Smooth muscle cell (in vitro differentiated cells): ENCODE results near the gene KAZN. TPM values are rescaled to one million over a fixed set of nuclear protein-coding genes. Genes with fewer than 3 reads are reported as not detected.

Source experiments
- DNase-seq: peaks from one replicate; lab custom pipeline; 2025; ENCODE audit not compliant: unreplicated experiment; lab: John Stamatoyannopoulos, UW
- H2AFZ ChIP-seq: fragments of 200-600 bp; sonication (generic); 2 replicates; pipeline ENCODE4 v1.6.0; 2016; ENCODE audit warnings: antibody characterized with exemption, low read depth, mild to moderate bottlenecking
- H3F3A ChIP-seq: fragments of 200-600 bp; sonication (generic); 2 replicates; pipeline ENCODE4 v1.6.0; 2017; ENCODE audit warnings: antibody characterized with exemption, low read depth
- H3K27ac ChIP-seq: fragments of 200-600 bp; sonication (generic); 2 replicates; pipeline ENCODE4 v1.5.1; 2016; ENCODE audit warnings: low read depth, mild to moderate bottlenecking
- H3K27me3 ChIP-seq: fragments of 200-600 bp; sonication (generic); 2 replicates; pipeline ENCODE4 v1.6.1; 2016; ENCODE audit warnings: low read depth, mild to moderate bottlenecking
- H3K36me3 ChIP-seq: fragments of 200-600 bp; sonication (generic); 2 replicates; pipeline ENCODE4 v1.5.1; 2016; ENCODE audit warnings: low read depth
- H3K4me1 ChIP-seq: fragments of 200-600 bp; sonication (generic); 2 replicates; pipeline ENCODE4 v1.5.1; 2016; ENCODE audit warnings: low read depth
- H3K4me2 ChIP-seq: fragments of 200-600 bp; sonication (generic); 2 replicates; pipeline ENCODE4 v1.6.0; 2016; ENCODE audit warnings: mild to moderate bottlenecking
- H3K4me3 ChIP-seq: fragments of 200-600 bp; sonication (generic); 2 replicates; pipeline ENCODE4 v1.5.1; 2016; ENCODE audit warnings: mild to moderate bottlenecking
- H3K79me2 ChIP-seq: fragments of 200-600 bp; sonication (generic); 2 replicates; pipeline ENCODE4 v1.6.0; 2016; ENCODE audit warnings: low read depth, mild to moderate bottlenecking
- H3K9ac ChIP-seq: fragments of 200-600 bp; sonication (generic); 2 replicates; pipeline ENCODE4 v1.6.0; 2016; ENCODE audit warnings: low read depth
- H3K9me3 ChIP-seq: fragments of 200-600 bp; sonication (generic); replicated peaks from 2 replicates; pipeline ENCODE4 v1.5.1; 2016; ENCODE audit warnings: low read depth
- H4K20me1 ChIP-seq: fragments of 200-600 bp; sonication (generic); 2 replicates; pipeline ENCODE4 v1.6.0; 2016; ENCODE audit warnings: low read depth
- WGBS: methylation state at CpG from one replicate; pipeline ENCODE4 v1.1.7; 2016; ENCODE audit warnings: low lambda C conversion rate; 5-methylcytosine and 5-hydroxymethylcytosine counted together
- polyA plus RNA-seq: library from polyadenylated mRNA; unstranded; fragments of >200 nt; fragmentation: Nextera tagmentation; extraction: Ambion mirVana; gene quantifications from 2 replicates; pipeline ENCODE4 v1.2.1, GENCODE V29; 2016
- total RNA-seq: library from RNA; depleted of rRNA; stranded (reverse); fragments of >200 nt; gene quantifications from 2 replicates; pipeline ENCODE4 v1.2.3, GENCODE V29; 2014
- TF ChIP-seq, protein P1 (sequence below): fragments of 200-600 bp; sonication (generic); IDR thresholded peaks from 2 replicates; pipeline ENCODE4 v1.5.1; 2017; ENCODE audit warnings: borderline replicate concordance, mild to moderate bottlenecking, antibody characterized with exemption; ENCODE audit not compliant: insufficient read depth, poor library complexity, severe bottlenecking

KAZN gene
- total and polyA plus RNA-seq, 2 experiments from 2014 or later, result 6.3 to 8.2 TPM

DNA sequence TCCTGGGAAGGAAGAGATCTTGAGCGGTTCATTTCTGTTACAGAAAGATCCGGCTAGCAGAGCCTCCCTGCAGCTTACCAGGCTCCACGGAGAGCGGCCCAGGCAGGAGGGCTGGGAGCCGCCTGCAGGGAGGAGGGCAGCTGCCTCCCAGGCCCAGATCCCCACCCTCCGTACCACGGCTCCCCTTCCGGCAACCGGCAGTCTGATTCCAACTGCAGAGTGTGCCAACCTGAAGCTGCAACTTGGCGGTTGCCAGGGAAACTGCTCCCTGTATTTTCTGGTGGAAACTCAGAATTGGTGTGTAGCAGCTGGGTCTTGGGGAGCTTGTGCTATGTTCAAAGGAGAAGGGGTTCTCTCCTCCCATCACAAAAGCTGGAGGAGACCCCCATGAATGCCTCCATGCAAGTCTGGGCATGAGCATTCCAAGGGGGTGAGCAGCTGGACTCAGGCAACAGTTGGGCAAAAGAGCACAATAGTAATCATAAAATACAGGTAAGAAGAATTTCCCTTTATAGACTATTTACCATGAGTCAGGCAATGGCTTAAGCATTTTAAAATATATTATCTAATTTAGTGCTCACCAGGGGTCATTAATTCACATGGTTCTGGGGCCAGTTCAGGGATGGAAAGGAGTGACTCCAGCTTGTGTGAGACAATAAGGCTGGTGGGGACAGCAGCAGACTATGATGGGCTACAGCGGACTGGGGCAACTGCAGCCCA is 46.1 kb upstream of the KAZN start:
- TF ChIP-seq, protein P1, sequence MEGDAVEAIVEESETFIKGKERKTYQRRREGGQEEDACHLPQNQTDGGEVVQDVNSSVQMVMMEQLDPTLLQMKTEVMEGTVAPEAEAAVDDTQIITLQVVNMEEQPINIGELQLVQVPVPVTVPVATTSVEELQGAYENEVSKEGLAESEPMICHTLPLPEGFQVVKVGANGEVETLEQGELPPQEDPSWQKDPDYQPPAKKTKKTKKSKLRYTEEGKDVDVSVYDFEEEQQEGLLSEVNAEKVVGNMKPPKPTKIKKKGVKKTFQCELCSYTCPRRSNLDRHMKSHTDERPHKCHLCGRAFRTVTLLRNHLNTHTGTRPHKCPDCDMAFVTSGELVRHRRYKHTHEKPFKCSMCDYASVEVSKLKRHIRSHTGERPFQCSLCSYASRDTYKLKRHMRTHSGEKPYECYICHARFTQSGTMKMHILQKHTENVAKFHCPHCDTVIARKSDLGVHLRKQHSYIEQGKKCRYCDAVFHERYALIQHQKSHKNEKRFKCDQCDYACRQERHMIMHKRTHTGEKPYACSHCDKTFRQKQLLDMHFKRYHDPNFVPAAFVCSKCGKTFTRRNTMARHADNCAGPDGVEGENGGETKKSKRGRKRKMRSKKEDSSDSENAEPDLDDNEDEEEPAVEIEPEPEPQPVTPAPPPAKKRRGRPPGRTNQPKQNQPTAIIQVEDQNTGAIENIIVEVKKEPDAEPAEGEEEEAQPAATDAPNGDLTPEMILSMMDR, result no peak

DNA sequence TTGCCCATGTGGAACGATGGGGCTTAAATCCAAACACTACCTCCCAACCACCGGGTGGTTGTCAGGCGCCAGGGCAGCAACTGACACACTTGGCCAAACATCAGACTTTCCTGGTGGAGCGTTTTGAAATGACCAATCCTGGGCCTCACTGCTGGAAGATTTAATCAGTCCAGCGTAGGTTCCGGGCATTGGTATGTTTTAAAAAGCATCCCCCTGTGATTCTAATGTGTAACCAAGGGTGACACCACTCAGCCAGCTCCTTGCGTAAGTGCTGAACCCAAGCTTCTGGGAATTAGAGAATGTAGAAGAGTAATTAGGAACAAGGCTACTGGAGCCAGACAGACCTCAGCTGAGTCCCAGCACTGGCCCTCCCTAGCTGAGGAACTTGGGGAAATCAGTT is 44.8 kb upstream of the KAZN start:
- TF ChIP-seq, protein P1, result no peak
- Histone ChIP-seq H3K79me2 (no peaks in the 10 kb centered on the region), H3K9ac (no peak overlapping the region), H3K27ac (no peak overlapping the region), H3F3A (no peaks in the 10 kb centered on the region), H4K20me1 (no peaks in the 10 kb centered on the region), H3K27me3 (peaks cover 26% of the 10 kb centered on the region), H3K4me2 (no peak overlapping the region), H3K9me3 (no peaks in the 10 kb centered on the region), H3K36me3 (no peaks in the 10 kb centered on the region), H3K4me1 (peaks cover 8% of the 10 kb centered on the region), H2AFZ (no peak overlapping the region), H3K4me3 (no peak overlapping the region)
- no peak for DNase-seq
- 79% methylated on average over 7 of the region's 7 CpGs for WGBS

More for the DNA sequence above, 46.1 kb upstream of the KAZN start:
- Histone ChIP-seq H3K4me2 (no peak overlapping the region), H3K27ac (no peak overlapping the region), H3K4me3 (no peak overlapping the region), H3K27me3 (peaks cover 14% of the 10 kb centered on the region), H3F3A (no peaks in the 10 kb centered on the region), H3K79me2 (no peaks in the 10 kb centered on the region), H3K9me3 (no peaks in the 10 kb centered on the region), H3K36me3 (no peaks in the 10 kb centered on the region), H3K9ac (no peak overlapping the region), H2AFZ (no peak overlapping the region), H4K20me1 (no peaks in the 10 kb centered on the region), H3K4me1 (peaks cover 8% of the 10 kb centered on the region)
- no peak for DNase-seq
- WGBS, result 74% methylated on average over 11 of the region's 11 CpGs

DNA sequence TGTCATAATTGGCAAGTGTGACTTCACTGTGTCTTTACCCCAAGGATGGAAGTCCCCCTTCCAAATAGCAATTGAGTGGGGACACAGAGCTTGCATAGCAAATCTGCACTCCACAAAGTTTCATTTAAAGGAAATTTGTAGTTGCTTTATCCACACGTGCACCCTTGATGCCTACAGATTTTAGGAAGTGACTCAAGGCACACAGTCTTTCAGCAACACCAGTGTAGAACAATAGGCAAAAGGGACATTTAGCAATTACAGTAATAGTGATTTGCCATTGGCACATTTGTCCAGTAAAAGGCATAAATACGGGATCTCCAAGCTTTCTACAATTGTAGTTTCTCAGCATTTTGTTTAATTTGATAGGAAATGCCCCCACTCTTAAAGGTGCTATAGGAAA is 43.4 kb upstream of the KAZN start:
- Histone ChIP-seq H3K4me1 (peaks cover 8% of the 10 kb centered on the region), H3K27me3 (peaks cover 27% of the 10 kb centered on the region), H2AFZ (no peak overlapping the region), H3K4me2 (no peak overlapping the region), H3K9ac (no peak overlapping the region), H3K36me3 (no peaks in the 10 kb centered on the region), H3K9me3 (no peaks in the 10 kb centered on the region), H3K79me2 (no peaks in the 10 kb centered on the region), H4K20me1 (no peaks in the 10 kb centered on the region), H3K4me3 (no peak overlapping the region), H3F3A (no peaks in the 10 kb centered on the region), H3K27ac (no peak overlapping the region)
- DNase-seq, result no peak
- WGBS, result 82% methylated on average over 2 of the region's 2 CpGs
- TF ChIP-seq, protein P1, result no peak
